ENCODE measurements around the gene RAPSN. TPM values are rescaled to one million over a fixed set of nuclear protein-coding genes. Genes with fewer than 3 reads are reported as not detected.

Gene RAPSN
- total RNA-seq, 1 experiment from 2014 or later, result 2.0 TPM

GRCh38 chr11:47391077-47391583, 57.8 kb downstream of the RAPSN start:
- no peaks in the 10 kb centered on the region for H3K9me3 ChIP-seq
- BruUV-seq (replicated peaks), result no TSS peak

GRCh38 chr11:47390422-47390760, 58.5 kb downstream of the RAPSN start:
- DNase-seq, result no peak
- no peak overlapping the region for H3K27ac Mint-ChIP-seq (ENCODE audit: unreplicated experiment)
- ChIA-PET POLR2A (no interaction called here), CTCF (no interaction called here)
- no peaks in the 10 kb centered on the region for H3K36me3 Mint-ChIP-seq (ENCODE audit: insufficient read depth, unreplicated experiment)
- no peaks in the 10 kb centered on the region for H3K4me1 Mint-ChIP-seq (ENCODE audit: low read depth, unreplicated experiment)
- H3K9me3 Mint-ChIP-seq (ENCODE audit: unreplicated experiment), result no peaks in the 10 kb centered on the region
- no peaks in the 10 kb centered on the region for H3K36me3 ChIP-seq (ENCODE audit: control insufficient read depth, insufficient read depth, low read length)
- intact Hi-C loops (cut with micrococcal nuclease; ENCODE audit: unreplicated experiment), result no loop called here
- TF ChIP-seq CTCF (IDR thresholded peaks at IDR 0.05; ENCODE audit: insufficient read depth in 1 of 2, low read depth in 1 of 2, low read length in 1 of 2, severe bottlenecking in 1 of 2, unreplicated experiment in 1 of 2), result no peak
- no peak overlapping the region for H3K4me3 Mint-ChIP-seq (ENCODE audit: unreplicated experiment)
- no peaks in the 10 kb centered on the region for H3K27me3 ChIP-seq (replicated peaks; ENCODE audit: control insufficient read depth, insufficient read depth, low read length)
- H3K4me3 ChIP-seq (ENCODE audit: low read depth, low read length), result no peak overlapping the region
- H3K27me3 Mint-ChIP-seq (ENCODE audit: insufficient read depth, unreplicated experiment), result no peaks in the 10 kb centered on the region
- no peaks in the 10 kb centered on the region for H3K9me3 ChIP-seq
- no TSS peak for BruUV-seq (replicated peaks)
- H3K4me1 ChIP-seq, result no peaks in the 10 kb centered on the region

More at GRCh38 chr11:47391077-47391583, 57.8 kb downstream of the RAPSN start:
- no peaks in the 10 kb centered on the region for H3K9me3 Mint-ChIP-seq (ENCODE audit: unreplicated experiment)
- no peaks in the 10 kb centered on the region for H3K27me3 Mint-ChIP-seq (ENCODE audit: insufficient read depth, unreplicated experiment)
- H3K36me3 Mint-ChIP-seq (ENCODE audit: insufficient read depth, unreplicated experiment), result no peaks in the 10 kb centered on the region
- no peak for DNase-seq
- ChIA-PET POLR2A (no interaction called here), CTCF (no interaction called here)
- intact Hi-C loops (cut with micrococcal nuclease; ENCODE audit: unreplicated experiment), result no loop called here
- H3K4me1 Mint-ChIP-seq (ENCODE audit: low read depth, unreplicated experiment), result no peaks in the 10 kb centered on the region
- Histone ChIP-seq H3K27me3 (replicated peaks; ENCODE audit: control insufficient read depth, insufficient read depth, low read length) (no peaks in the 10 kb centered on the region), H3K4me1 (no peaks in the 10 kb centered on the region), H3K36me3 (ENCODE audit: control insufficient read depth, insufficient read depth, low read length) (no peaks in the 10 kb centered on the region), H3K4me3 (ENCODE audit: low read depth, low read length) (no peak overlapping the region)
- TF ChIP-seq CTCF (IDR thresholded peaks at IDR 0.05; ENCODE audit: insufficient read depth in 1 of 2, low read depth in 1 of 2, low read length in 1 of 2, severe bottlenecking in 1 of 2, unreplicated experiment in 1 of 2), result no peak
- no peak overlapping the region for H3K4me3 Mint-ChIP-seq (ENCODE audit: unreplicated experiment)
- H3K27ac Mint-ChIP-seq (ENCODE audit: unreplicated experiment), result no peak overlapping the region

- no peaks in the 10 kb centered on the region for H3K36me3 Mint-ChIP-seq (ENCODE audit: insufficient read depth, unreplicated experiment)
- no peaks in the 10 kb centered on the region for H3K4me1 ChIP-seq
- no peak for DNase-seq
- ChIA-PET POLR2A (interaction anchor here (1.2 kb wide), 1 partner anchor 18 kb away, joined by 7 read pairs; no protein-coding TSS in a partner anchor), CTCF (interaction anchor here (1.1 kb wide), 1 partner anchor 35 kb away, joined by 3 read pairs; no protein-coding TSS in a partner anchor)
- no peaks in the 10 kb centered on the region for H3K4me1 Mint-ChIP-seq (ENCODE audit: low read depth, unreplicated experiment)
- no peaks in the 10 kb centered on the region for H3K36me3 ChIP-seq (ENCODE audit: control insufficient read depth, insufficient read depth, low read length)
- no peaks in the 10 kb centered on the region for H3K9me3 Mint-ChIP-seq (ENCODE audit: unreplicated experiment)
- no peak overlapping the region for H3K4me3 Mint-ChIP-seq (ENCODE audit: unreplicated experiment)
- no peak overlapping the region for H3K4me3 ChIP-seq (ENCODE audit: low read depth, low read length)
- BruUV-seq (replicated peaks), result no TSS peak
- TF ChIP-seq CTCF (IDR thresholded peaks at IDR 0.05; ENCODE audit: insufficient read depth in 1 of 2, low read depth in 1 of 2, low read length in 1 of 2, severe bottlenecking in 1 of 2, unreplicated experiment in 1 of 2), result no peak
- H3K27me3 ChIP-seq (replicated peaks; ENCODE audit: control insufficient read depth, insufficient read depth, low read length), result no peaks in the 10 kb centered on the region
- H3K27me3 Mint-ChIP-seq (ENCODE audit: insufficient read depth, unreplicated experiment), result no peaks in the 10 kb centered on the region
- intact Hi-C loops (cut with micrococcal nuclease; ENCODE audit: unreplicated experiment), result no loop called here
- H3K27ac Mint-ChIP-seq (ENCODE audit: unreplicated experiment), result no peak overlapping the region
- H3K9me3 ChIP-seq, result no peaks in the 10 kb centered on the region
Observed at GRCh38 chr11:47389577-47390421, 59.1 kb downstream of the RAPSN start.

Measured in Caco-2 (cell line).